GM12878 (cell line): ENCODE results near the gene TCF12. TPM values are rescaled to one million over a fixed set of nuclear protein-coding genes. Genes with fewer than 3 reads are reported as not detected.

Experiments
- ATAC-seq: fragments of 200-7000 bp; cut with Tn5 transposase; 3 replicates; pipeline ENCODE4 v1.9.1; 2020; ENCODE audit warnings: mild to moderate bottlenecking, moderate library complexity
- BruUV-seq: library from RNA; stranded (reverse); fragments of 400-500 nt; replicated peaks from 2 replicates; lab custom pipeline; 2021; lab: Mats Ljungman, UMichigan
- CTCF ChIA-PET: fragments of 300-600 bp; sonication (Branson Sonifier 250); formaldehyde crosslinking; extraction: SDS; loops from one replicate; lab custom pipeline; 2021; ENCODE audit warnings: inconsistent platforms; lab: Yijun Ruan, JAX
- POLR2A ChIA-PET: fragments of 350-600 bp; formaldehyde crosslinking; extraction: SDS; loops from one replicate; lab custom pipeline; 2021; ENCODE audit warnings: inconsistent platforms; lab: Charles Lee
- RAD21 ChIA-PET: fragments of 300-600 bp; sonication (Branson Sonifier 250); formaldehyde crosslinking; loops from one replicate; lab custom pipeline; 2023; ENCODE audit warnings: antibody characterized with exemption; ENCODE audit not compliant: unreplicated experiment; lab: Charles Lee
- SMC1A ChIA-PET: fragments of 300-600 bp; sonication (Branson Sonifier 250); formaldehyde crosslinking; loops from one replicate; lab custom pipeline; 2023; ENCODE audit not compliant: unreplicated experiment, uncharacterized antibody; lab: Charles Lee
- DNase-seq: peaks from one replicate; pipeline ENCODE4 v3.0.0-alpha.2; 2011; ENCODE audit warnings: low read depth, low spot score
- FAIRE-seq: peaks from 3 replicates; lab custom pipeline; 2011; peaks lifted over from hg19 to GRCh38; lab: Jason Lieb, UNC
- H2AFZ ChIP-seq: 2 replicates; pipeline ENCODE4 v1.6.0; 2011; ENCODE audit warnings: low read depth, low read length, control low read depth; ENCODE audit not compliant: control insufficient read depth
- H3K27ac ChIP-seq: 2 replicates; pipeline ENCODE4 v1.5.1; 2011; ENCODE audit warnings: control low read depth; ENCODE audit not compliant: control insufficient read depth, insufficient read depth
- H3K27me3 ChIP-seq, 2 experiments: replicated peaks in 1 of 2; 2 replicates each; pipeline versions ENCODE4 v1.6.0 to v1.6.1; 2011; ENCODE audit warnings: low read length in 1 of 2; ENCODE audit not compliant: control insufficient read depth in 2 of 2, insufficient read depth in 2 of 2
- H3K36me3 ChIP-seq, 2 experiments: 2 replicates each; pipeline ENCODE4 v1.5.1; 2011; ENCODE audit warnings: low read length in 1 of 2; ENCODE audit not compliant: control insufficient read depth in 2 of 2, insufficient read depth in 2 of 2
- H3K4me1 ChIP-seq: 2 replicates; pipeline ENCODE4 v1.6.1; 2011; ENCODE audit warnings: mild to moderate bottlenecking, low read length, moderate library complexity, mixed read lengths; ENCODE audit not compliant: control insufficient read depth, insufficient read depth
- H3K4me2 ChIP-seq: 2 replicates; pipeline ENCODE4 v1.6.0; 2011; ENCODE audit warnings: control low read depth; ENCODE audit not compliant: control insufficient read depth, insufficient read depth
- H3K4me3 ChIP-seq: fragments of 200-600 bp; sonication (generic); 2 replicates; pipeline ENCODE4 v1.5.1; 2016
- H3K79me2 ChIP-seq: 2 replicates; pipeline ENCODE4 v1.6.0; 2011; ENCODE audit warnings: low read length; ENCODE audit not compliant: control insufficient read depth, insufficient read depth
- H3K9ac ChIP-seq: 2 replicates; pipeline ENCODE4 v1.8.0; 2011; ENCODE audit warnings: low read length, control low read depth, mixed read lengths; ENCODE audit not compliant: control insufficient read depth, insufficient read depth
- H3K9me3 ChIP-seq: replicated peaks from 3 replicates; pipeline ENCODE4 v1.5.1; 2011; ENCODE audit warnings: mild to moderate bottlenecking, low read length; ENCODE audit not compliant: control insufficient read depth, insufficient read depth
- H4K20me1 ChIP-seq: 2 replicates; pipeline ENCODE4 v1.6.0; 2011; ENCODE audit not compliant: control insufficient read depth, insufficient read depth
- EED ChIP-seq: sonication (generic); IDR thresholded peaks from 2 replicates; pipeline ENCODE4 v1.6.1; 2016; ENCODE audit warnings: antibody characterized with exemption, low read depth
- EP300 ChIP-seq, 2 experiments: fragments of 150-350 bp in 1 of 2; IDR thresholded peaks; 2 replicates each; pipeline ENCODE4 v1.6.1; 2011 to 2012; ENCODE audit warnings: low read depth in 2 of 2, low read length in 2 of 2, borderline replicate concordance in 1 of 2, improper control_type of control experiment in 1 of 2, inconsistent platforms in 1 of 2; ENCODE audit not compliant: control insufficient read depth in 1 of 2
- HCFC1 ChIP-seq: fragments of 150-350 bp; IDR thresholded peaks from 2 replicates; pipeline ENCODE4 v1.6.1; 2014; ENCODE audit warnings: low read length
- IKZF2 ChIP-seq, 2 experiments: fragments of 450-650 bp; IDR thresholded peaks; 2 replicates each; pipeline ENCODE4 v1.6.1; 2017; ENCODE audit warnings: mild to moderate bottlenecking in 2 of 2, moderate library complexity in 2 of 2
- TAF1 ChIP-seq: IDR thresholded peaks from 2 replicates; pipeline ENCODE4 v1.6.1; 2011; ENCODE audit warnings: mild to moderate bottlenecking, low read depth, low read length, borderline replicate concordance
- TCF3 ChIP-seq: IDR thresholded peaks from 2 replicates; pipeline ENCODE4 v1.6.1; 2012; ENCODE audit warnings: low read depth, mild to moderate bottlenecking, low read length, borderline replicate concordance; ENCODE audit not compliant: insufficient read depth
- ZSCAN29 ChIP-seq: fragments of 450-650 bp; IDR thresholded peaks from 2 replicates; pipeline ENCODE4 v1.6.1; 2017; ENCODE audit warnings: mild to moderate bottlenecking, moderate library complexity
- WGBS: methylation state at CpG from one replicate; pipeline ENCODE4 v1.1.6; 2016; ENCODE audit warnings: low lambda C conversion rate; ENCODE audit not compliant: insufficient replicate concordance, insufficient coverage; ENCODE audit errors: missing lambda C conversion rate; 5-methylcytosine and 5-hydroxymethylcytosine counted together
- in situ Hi-C: fragments of 300-500 bp; cut with MboI; formaldehyde crosslinking; loops from 9 replicates; pipeline ENCODE4 v1.14.3; 2018; ENCODE audit warnings: mixed read lengths
- intact Hi-C: fragments of 100-400 bp; cut with micrococcal nuclease; formaldehyde crosslinking; loops from one replicate; pipeline ENCODE4 v1.14.2; 2022; ENCODE audit not compliant: unreplicated experiment
- polyA plus RNA-seq, 11 experiments: library from polyadenylated mRNA; depleted of rRNA in 4 of 11; unstranded in 6 of 11; stranded (reverse) in 5 of 11; fragments of >200 nt; fragmentation: Nextera tagmentation in 4 of 11; fragmentation: Illumina TruSeq in 1 of 11; extraction: Ambion mirVana in 4 of 11; extraction: Trizol in 1 of 11; gene quantifications; 1 replicate in 1 of 11; 2 replicates in 10 of 11; pipeline versions ENCODE4 v1.2.1 to v1.2.3, GENCODE V29; 2011 to 2016; ENCODE audit warnings: inconsistent platforms in 2 of 11, missing spikeins in 2 of 11, low read depth in 1 of 11
- total RNA-seq, 4 experiments: library from RNA; depleted of rRNA in 3 of 4; stranded (reverse); fragments of >200 nt in 3 of 4; fragmentation: Illumina TruSeq in 1 of 4; extraction: Trizol in 1 of 4; gene quantifications; 2 replicates each; pipeline versions ENCODE4 v1.2.1 to v1.2.3, GENCODE V29; 2013 to 2021
- TF ChIP-seq, protein P1 (sequence below): IDR thresholded peaks from 2 replicates; pipeline ENCODE4 v1.6.1; 2011; ENCODE audit warnings: mild to moderate bottlenecking, low read depth, low read length, moderate library complexity; ENCODE audit not compliant: insufficient replicate concordance
- TF ChIP-seq, protein P2 (sequence below): fragments of 450-650 bp; IDR thresholded peaks from 2 replicates; pipeline ENCODE4 v1.6.1; 2017; ENCODE audit warnings: antibody characterized with exemption, mild to moderate bottlenecking, moderate library complexity

TCF12 gene
- total and polyA plus RNA-seq, 10 of the 15 experiments (the other 5 are each of a cell fraction or from before 2014, with no cell fraction given): 8.2 to 70.9 (median 49.5) TPM

DNA sequence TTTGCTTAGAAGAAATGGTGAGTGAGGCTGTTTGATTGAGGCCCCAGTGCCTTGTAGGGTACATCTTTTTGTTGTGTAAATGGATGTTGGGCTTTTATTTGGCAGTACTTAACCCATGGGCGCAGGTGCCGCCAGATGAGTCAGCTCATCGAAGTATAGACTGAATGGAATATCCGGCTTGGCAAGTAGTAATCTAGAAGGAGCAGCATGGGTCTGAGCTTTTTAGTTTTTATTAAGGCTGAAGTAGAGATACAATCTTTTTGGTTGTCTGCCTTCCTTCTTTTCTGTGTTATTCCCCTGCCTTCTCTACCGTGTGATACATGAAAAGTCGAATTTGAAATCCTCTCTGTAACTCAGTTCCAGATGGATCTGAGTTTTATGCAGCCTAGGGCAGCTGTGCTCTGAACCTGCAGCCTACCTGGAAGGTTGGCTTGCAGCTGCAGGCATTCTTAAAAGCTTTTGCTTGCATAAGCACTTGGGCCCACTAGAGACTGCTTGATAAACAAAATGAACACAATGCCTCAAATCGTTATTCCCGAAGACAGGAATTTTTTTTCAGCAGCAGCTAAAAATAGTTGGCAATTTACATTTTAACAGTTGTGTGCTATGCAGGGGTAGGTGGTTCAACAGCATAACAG, 280.3 kb downstream of the TCF12 start:
- POLR2A ChIA-PET: no interaction called here
- Histone ChIP-seq H3K9ac (no peak overlapping the region), H3K79me2 (no peaks in the 10 kb centered on the region), H3K27ac (no peak overlapping the region), H2AFZ (no peak overlapping the region), H3K4me3 (no peak overlapping the region), H3K9me3 (no peaks in the 10 kb centered on the region), H3K27me3 (no peaks in the 10 kb centered on the region)
- SMC1A ChIA-PET: interaction anchor here (0.9 to 1.5 kb wide), 4 partner anchors 14 to 52 kb away, joined by 3 to 8 read pairs (median 4); no protein-coding TSS in a partner anchor
- TF ChIP-seq EP300 (IDR thresholded peaks at IDR 0.05; ENCODE audit: borderline replicate concordance in 1 of 2, control insufficient read depth in 1 of 2, low read depth in 2 of 2, low read length in 2 of 2) (no peak), TCF3 (no peak), TAF1 (no peak), IKZF2 (IDR thresholded peaks at IDR 0.05) (no peak), EED (no peak), HCFC1 (no peak), ZSCAN29 (no peak)
- TF ChIP-seq, protein P1, sequence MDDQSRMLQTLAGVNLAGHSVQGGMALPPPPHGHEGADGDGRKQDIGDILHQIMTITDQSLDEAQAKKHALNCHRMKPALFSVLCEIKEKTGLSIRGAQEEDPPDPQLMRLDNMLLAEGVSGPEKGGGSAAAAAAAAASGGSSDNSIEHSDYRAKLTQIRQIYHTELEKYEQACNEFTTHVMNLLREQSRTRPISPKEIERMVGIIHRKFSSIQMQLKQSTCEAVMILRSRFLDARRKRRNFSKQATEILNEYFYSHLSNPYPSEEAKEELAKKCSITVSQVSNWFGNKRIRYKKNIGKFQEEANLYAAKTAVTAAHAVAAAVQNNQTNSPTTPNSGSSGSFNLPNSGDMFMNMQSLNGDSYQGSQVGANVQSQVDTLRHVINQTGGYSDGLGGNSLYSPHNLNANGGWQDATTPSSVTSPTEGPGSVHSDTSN: no peak
- TF ChIP-seq, protein P2, sequence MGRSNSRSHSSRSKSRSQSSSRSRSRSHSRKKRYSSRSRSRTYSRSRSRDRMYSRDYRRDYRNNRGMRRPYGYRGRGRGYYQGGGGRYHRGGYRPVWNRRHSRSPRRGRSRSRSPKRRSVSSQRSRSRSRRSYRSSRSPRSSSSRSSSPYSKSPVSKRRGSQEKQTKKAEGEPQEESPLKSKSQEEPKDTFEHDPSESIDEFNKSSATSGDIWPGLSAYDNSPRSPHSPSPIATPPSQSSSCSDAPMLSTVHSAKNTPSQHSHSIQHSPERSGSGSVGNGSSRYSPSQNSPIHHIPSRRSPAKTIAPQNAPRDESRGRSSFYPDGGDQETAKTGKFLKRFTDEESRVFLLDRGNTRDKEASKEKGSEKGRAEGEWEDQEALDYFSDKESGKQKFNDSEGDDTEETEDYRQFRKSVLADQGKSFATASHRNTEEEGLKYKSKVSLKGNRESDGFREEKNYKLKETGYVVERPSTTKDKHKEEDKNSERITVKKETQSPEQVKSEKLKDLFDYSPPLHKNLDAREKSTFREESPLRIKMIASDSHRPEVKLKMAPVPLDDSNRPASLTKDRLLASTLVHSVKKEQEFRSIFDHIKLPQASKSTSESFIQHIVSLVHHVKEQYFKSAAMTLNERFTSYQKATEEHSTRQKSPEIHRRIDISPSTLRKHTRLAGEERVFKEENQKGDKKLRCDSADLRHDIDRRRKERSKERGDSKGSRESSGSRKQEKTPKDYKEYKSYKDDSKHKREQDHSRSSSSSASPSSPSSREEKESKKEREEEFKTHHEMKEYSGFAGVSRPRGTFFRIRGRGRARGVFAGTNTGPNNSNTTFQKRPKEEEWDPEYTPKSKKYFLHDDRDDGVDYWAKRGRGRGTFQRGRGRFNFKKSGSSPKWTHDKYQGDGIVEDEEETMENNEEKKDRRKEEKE: no peak
- TF ChIP-seq, all 136 proteins: peak for 0
- Histone ChIP-seq H3K4me2 (no peak overlapping the region), H3K4me1 (no peaks in the 10 kb centered on the region), H3K36me3 (peaks cover 0 to 11% of the 10 kb centered on the region in 2 experiments; a peak in 3 of 4 replicates), H4K20me1 (no peaks in the 10 kb centered on the region)
- CTCF ChIA-PET: interaction anchor here (0.9 to 1.1 kb wide), 3 partner anchors 15 to 52 kb away, joined by 3 to 6 read pairs (median 3); no protein-coding TSS in a partner anchor
- FAIRE-seq: no peak
- 92% methylated on average over 8 of the region's 8 CpGs for WGBS
- RAD21 ChIA-PET: no interaction called here
- in situ Hi-C loops (no loop called here), intact Hi-C loops (no loop called here)
- no peak for DNase-seq
- no TSS peak for BruUV-seq
- no peak for ATAC-seq
